Activated naive CD8-positive, alpha-beta T cell treated with anti-CD3 and anti-CD28 coated beads, Interleukin-2, amount 50 U/mL, for 16 hours (primary cell): ENCODE data around the gene KCNQ5.

ENCODE experiments used
- DNase-seq: peaks from one replicate; pipeline ENCODE4 v3.0.0-alpha.2; 2020; ENCODE audit warnings: low read depth, low spot score

The KCNQ5 gene

DNA sequence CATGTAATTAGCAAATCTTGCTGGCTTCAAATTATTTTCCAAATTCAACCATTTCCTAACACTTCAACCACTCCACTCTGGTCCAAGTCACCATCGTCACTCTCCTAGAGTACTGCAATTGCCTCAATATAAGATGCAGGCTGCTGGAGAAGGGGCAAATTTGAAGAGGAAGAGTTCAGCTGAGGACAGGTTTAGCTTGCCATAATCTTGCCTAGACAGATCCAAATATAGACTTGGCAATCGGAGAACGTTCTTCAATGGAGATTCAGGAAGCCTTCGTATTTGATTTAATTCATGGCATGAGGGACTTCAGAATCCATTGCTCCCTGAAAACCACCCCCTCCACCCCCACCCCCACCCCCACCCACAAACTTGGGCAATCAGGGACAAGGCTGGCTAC lies 618.9 kb downstream of the KCNQ5 start:
- DNase-seq = no peak

DNA sequence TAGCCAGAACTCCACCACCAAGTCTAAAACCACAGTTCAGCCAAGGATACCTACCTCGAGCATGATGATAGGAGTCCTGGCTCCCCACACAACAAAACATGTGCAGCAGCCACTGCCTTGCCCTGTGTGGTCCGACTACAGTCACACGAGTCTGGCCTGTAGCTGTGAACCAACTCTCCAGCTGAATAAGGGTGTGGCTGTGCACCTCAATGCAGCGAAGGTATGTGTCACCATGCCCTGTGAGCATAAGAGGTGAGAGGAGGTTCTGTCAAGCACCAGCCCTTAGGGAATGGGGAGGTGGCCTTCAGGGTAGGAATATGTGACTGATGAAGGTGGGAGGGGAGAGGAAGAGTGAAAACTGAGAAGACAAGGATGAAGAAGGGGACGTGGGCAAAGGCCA lies 620.1 kb downstream of the KCNQ5 start:
- no peak for DNase-seq
